ENCODE results near the gene AGRP.

DNA sequence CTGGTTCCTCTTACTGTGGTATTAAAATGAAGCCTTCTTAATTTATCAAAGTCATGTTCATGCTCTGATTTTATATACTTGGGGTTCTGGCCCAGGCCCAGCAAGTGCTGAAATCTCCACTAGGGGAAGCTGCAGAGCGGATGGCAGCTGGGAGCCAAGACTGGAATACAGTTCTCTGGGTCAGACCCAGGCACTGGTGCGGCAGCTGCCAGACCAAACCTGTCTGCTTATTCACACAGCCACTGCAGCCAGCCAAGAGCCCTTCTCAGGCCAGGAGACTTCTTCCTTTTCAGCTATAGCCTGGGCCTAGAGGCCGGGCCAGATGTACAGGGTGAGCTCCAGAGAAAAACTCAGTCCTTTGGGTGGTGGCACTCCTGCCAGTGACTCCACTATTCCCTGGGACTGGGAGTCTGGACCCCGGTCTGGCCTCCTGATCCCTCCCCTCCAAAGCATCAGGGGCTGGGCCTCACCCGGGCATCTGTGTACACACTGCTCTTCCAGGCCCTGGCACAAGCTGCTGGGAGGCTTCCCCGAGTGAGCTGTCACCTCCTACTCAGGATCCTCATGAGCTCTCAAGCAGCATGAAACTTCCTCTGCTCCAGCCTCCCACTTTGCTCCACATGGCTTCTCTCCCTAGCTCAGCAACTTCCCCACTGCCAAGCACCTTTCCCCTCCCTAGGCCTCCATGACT, 26.8 kb downstream of the AGRP start:
- TF ChIP-seq, protein P1, sequence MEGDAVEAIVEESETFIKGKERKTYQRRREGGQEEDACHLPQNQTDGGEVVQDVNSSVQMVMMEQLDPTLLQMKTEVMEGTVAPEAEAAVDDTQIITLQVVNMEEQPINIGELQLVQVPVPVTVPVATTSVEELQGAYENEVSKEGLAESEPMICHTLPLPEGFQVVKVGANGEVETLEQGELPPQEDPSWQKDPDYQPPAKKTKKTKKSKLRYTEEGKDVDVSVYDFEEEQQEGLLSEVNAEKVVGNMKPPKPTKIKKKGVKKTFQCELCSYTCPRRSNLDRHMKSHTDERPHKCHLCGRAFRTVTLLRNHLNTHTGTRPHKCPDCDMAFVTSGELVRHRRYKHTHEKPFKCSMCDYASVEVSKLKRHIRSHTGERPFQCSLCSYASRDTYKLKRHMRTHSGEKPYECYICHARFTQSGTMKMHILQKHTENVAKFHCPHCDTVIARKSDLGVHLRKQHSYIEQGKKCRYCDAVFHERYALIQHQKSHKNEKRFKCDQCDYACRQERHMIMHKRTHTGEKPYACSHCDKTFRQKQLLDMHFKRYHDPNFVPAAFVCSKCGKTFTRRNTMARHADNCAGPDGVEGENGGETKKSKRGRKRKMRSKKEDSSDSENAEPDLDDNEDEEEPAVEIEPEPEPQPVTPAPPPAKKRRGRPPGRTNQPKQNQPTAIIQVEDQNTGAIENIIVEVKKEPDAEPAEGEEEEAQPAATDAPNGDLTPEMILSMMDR (IDR thresholded peaks at IDR 0.05; ENCODE audit: borderline replicate concordance, extremely low read depth, low read length, poor library complexity, severe bottlenecking), result peak; percentile 26
- no peak for TF ChIP-seq EZH2 (IDR thresholded peaks at IDR 0.05; ENCODE audit: borderline replicate concordance, low read depth, low read length, severe bottlenecking)
